ENCODE measurements around the gene ARHGAP11A.
A peak's percentile ranks its signal among the peaks of the same experiment; 100 is the strongest.

Gene ARHGAP11A

DNA sequence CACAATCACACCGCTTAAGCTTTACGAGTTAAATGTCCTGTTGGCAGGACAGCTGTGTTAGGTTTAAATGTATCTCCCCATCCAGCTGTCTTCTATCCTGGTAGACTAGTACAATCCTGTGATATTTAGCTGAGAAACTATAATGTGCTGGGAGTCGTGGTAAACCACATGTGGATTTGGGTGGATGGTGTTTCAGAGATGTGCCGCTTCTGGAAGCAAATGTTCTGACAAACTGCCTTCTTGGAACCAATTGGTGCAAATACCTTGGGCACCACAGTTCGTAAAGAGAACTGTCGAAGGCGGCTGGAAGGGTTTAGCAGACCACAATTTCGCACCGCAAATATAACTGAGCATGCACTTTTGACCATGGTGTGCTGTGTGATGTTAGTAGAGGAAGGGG is 41.2 kb downstream of the ARHGAP11A start:
- DNase-seq, result no peak

DNA sequence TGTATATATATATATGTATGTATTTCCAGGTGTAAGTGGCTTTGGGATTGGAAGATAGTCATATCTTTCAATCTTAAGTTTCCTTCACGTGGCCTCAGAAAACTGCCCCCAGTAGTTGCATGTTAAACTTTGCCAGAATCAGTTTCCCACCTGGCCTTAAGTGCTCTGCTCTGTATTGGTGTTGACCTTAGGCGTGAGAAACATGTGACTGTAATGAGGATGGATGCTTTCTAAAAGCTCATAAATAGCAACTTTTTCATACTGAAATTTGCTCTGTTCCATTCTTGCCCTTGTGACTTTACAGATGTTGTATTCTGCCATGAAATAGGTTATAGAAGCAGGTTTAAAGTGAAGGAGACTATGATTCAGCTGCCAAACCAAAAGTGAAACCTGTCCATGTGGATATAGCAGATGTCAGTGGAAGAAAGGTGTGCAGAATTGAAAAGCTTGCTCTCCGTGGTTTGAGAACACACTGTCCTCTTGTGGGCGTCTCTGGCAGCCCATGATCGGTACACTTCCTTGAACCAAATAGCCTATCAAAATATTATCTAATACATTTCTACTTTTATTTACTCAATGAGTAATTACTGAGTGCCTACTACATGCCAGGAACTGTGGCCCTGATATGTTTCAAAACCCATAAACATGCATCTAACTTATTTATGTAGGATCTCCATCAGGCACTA is 42.0 kb downstream of the ARHGAP11A start:
- no peak for DNase-seq

DNA sequence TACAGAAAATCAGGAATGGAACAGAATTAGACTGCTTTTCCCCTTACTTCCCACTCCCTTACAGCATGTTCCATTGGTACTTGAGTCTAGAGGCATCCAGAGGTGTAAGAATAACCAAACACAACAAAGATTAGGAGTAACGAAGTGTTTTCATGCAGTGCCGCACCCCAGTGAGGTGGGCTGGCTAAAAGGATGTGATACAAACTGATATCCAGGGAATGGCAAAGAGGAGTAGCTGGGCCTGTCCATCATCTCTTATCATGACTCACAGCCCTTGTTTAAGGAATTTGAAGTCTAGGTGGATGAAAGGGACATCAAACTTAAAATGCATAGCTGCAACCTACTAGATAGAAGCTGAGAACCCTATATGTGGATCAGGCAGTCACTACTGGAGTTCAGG is 42.6 kb downstream of the ARHGAP11A start:
- DNase-seq, result no peak

DNA sequence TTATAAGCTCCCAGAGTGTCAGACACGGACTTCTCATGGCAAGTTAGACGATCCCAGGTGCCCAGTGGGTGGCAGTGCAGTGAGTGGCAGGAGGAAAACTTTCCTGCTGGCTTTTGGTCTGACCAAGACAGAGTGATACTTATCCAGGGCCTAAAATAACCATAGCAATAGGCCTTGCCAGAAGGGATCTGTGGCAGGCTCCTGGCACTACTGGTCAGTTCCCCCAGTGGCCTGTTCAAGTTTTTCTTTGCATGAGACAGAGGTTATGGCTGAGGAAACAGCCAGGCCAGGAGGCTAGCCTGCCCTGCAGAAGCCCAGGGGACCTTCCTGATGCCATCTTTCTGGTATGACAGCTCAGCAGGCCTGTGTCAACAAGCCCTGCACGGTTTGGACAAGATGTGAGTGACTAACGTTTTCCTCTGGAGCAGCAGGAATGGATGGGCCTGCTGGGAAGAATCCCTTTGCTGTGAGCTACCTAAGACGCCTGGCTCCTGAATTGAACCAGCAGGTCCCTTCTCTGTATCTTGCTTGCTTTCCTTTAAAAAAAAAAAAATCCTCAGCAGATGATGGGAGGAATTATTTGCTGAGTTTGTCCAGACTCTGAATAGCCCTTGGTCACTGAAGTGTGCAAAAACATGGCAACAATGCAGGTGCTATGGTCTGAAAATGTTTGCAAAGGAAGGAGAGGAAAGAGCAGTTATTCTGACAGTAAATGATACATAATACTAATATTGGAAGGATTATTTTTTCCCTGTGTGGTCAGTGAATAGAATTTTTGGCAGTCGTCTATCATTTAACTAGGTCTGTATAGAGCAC is 44.2 kb downstream of the ARHGAP11A start:
- DNase-seq, result peak; percentile 33

DNA sequence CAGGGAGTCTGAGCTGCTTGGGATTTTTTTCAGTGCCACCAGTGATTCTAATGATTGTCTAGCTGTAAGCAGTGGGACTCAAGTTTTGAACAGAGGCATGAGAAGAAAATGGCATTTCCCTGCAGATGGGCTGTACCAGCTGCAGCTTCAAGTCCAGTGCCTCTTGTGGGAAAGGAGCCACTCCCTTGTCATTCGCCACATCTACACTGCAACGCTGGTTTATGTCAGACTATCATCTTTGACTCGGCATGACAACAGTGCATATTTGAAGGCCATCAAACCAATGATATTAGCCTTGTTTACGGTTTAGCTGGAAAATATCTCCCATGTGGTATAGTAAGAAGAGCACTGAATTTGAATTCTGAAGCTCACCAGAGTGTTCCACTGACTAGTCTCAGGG is 48.4 kb downstream of the ARHGAP11A start:
- no peak for DNase-seq

DNA sequence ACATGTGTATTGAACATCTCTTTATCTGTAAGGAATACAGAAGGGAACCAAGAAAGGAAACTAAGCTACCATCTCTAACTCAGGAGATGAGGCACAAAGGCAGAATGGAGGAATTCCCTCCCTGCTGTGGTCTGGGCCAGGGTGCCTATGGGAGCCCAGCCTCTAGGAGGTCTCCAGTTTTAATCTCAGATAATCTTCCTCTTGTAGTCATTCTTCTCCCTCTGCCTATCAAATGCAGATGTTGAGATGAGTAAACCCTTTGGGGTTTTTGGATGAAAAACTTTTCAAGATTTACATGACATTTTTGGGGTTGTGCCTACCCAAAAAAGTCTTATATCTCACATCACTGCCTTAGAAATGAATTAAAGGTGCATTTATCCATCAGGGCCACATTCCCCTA is 49.5 kb downstream of the ARHGAP11A start:
- no peak for DNase-seq

DNA sequence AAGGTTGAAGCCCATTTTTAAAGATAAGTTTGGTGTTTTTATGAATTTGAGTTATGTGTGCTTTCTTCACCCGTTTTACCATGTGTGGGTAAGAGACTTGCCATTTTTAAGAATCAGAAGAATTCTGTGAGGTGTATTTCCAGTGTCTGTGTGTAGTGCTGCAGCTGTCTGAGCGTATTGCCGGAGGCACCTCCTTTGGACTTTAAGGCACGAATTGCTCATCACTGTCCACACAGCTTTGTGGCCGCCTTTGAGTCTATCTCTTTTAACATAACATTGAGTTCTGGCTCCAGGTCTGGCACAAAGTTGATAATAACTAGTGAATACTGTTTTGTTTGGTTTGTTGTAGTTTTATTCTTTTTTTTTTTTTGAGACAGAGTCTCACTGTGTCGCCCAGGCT is 52.0 kb downstream of the ARHGAP11A start:
- no peak for DNase-seq

DNA sequence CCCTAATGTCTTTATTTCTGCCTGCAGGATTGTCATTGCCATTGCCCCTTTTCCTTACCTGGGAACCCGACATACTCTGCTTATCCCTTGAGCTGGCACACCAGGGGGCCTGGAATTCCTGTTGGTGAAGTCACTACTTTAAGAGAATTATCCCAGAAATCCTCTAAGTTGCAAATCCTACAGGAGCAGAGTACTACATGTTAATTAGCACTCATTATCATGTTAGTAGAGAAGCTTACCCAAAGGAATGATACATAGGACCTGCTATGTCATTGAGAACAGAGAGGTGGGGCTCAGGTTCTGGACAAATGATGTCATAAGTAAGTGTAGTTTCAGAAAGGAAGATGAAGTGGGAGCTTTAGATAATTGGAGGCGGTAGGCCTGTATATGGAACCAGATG is 53.6 kb downstream of the ARHGAP11A start:
- no peak for DNase-seq

DNA sequence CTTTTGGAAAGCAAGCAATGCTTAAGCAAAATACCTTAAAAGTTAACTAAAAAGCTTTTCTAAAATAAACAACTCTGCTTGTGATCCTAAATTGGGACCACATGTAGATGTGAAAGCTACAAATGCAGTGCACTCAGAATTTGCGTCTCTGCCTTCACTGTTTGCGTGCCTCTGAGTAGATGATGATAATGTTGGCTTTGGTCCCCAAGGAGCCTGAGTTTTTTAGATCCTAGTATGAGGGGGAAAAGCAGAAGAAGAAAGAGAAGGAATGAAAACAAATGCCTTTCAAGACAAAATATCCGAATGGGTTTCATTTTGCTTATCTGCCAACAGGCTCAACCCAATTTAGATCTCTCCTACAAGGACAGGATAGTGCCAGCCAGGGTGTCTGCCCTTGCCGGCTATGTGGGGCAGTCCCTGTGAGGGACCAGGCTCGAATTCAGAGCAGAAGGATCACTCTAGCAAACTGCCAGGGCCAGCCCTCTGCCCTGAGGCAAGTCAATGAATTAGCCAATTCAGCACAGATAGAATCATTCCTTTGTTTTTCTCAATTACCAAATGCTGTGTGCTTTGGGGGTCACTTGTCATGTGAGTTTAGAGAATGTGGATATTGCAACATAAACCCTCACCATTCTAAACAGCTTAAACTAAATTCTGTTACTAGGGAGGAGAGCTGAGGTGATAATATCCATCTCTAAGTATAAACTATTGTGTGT is 54.8 kb downstream of the ARHGAP11A start:
- DNase-seq, result no peak

DNA sequence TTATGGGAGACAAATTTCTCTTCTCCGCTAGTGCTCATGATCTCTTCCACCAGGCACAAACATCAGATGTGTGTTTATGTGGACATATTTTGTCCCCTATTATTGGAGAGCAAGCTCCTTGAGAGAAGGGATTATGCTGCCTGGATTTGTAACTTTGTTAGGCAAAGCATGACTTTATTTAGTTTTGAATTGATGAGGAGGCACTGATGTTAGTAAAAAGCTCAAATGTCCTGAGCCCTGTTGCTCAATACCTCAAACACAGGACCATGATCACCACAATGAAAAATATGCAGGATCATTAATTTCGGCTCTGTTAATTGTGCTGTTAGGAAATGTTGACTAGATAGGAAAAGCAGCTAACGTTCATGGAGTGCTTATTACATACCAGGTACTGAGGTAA is 55.3 kb downstream of the ARHGAP11A start:
- DNase-seq, result no peak

DNA sequence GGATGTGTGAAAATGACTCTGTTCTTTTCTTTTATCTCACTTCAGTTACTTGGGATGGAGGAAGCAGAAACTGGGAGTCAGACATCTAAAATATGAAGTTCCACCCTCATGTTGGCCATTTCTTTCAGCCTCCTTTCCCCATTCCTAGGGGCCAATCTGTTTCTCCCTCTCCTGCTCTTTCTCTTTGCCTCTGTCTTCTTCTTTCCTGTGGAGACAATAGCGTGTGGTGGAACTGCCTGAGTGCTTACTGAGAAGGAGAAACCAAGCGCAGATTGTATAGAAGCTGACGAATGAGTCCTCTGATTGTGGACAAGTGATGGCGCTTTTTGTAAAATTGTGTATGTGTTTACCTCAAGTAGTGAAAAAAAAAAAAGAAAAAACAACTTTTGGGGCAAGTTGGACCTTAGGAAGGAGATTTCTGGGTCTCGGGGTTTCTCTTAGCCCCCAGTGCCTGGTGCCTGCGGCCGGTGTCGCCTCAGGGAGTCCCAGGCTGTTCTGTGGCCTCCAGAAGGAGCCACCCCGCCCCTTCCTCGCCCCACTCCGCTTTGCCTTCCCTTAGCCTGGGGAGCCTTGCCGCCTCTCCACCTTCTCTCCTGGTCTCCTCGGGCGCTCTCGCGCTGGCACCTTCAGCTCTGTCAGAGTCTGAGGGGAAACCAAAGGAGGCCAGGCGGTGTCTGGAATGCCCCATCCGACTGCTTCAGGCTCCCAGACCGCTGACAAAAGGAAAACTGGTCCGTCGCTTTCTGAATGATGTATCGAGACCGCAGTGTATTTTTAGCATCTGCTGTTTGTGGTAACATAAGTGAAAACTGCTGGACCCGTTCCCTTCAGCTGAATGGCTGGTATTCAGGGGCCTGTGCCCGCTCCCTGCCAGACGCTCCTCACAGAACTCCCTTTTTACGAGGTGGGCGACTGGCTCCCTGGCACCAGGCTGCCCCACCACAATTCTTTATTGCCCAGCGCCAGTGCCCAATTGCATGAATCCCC is 56.3 kb downstream of the ARHGAP11A start:
- DNase-seq, result no peak

DNA sequence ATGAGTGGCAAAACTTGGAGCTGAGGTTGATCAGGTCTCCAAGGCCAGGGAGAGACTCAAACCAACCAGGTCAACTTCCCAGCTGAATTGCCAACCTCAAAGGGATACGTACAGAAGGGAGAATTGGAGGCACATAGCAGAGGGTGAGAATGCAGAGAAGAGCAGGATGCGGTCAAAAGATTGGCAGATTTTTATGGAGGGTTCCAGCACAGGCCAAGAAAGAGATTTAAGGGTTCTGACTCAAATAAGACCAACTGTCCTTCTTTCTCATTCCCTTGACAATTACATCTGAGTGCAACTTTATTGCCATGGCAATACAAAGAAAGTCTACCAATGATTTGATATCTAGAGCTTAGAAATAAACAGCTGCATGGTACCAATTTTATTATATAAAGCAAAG is 59.4 kb downstream of the ARHGAP11A start:
- no peak for DNase-seq

DNA sequence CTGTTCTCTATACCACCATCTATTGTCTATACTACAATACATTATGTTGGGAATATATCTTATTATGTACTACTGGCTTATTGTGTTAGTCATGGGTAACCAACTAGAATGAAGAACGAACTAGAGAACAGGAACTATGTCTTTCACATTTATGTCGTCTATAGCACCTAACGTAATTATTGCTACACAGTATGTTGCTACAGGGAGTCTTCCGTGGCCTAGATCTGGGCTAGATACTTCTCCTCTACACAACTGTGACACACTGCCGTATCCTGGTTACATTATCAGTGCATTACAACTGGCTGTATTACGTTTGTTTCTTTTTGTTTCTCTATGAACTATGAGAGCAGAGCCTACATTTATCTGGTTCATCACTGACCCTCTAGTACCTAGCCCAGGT is 60.2 kb downstream of the ARHGAP11A start:
- no peak for DNase-seq

DNA sequence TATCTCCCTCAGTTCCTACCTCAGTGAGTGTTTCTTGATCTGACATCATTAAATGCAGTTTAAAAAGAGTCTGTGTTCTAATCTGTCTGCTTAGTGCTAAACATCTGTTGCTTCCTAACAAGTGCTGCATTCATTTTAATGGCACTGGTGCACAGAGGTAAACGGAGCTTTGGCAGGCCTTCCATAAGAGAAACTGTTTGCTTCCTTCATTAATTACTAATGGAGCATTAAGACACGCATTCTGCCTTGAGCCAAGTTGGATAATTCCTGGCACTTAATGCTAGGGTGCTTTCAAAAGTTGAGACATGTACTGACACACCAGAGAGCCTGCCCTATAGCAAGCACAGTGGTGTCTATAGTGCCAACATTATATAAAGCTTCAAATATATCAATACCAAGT is 60.9 kb downstream of the ARHGAP11A start:
- no peak for DNase-seq

DNA sequence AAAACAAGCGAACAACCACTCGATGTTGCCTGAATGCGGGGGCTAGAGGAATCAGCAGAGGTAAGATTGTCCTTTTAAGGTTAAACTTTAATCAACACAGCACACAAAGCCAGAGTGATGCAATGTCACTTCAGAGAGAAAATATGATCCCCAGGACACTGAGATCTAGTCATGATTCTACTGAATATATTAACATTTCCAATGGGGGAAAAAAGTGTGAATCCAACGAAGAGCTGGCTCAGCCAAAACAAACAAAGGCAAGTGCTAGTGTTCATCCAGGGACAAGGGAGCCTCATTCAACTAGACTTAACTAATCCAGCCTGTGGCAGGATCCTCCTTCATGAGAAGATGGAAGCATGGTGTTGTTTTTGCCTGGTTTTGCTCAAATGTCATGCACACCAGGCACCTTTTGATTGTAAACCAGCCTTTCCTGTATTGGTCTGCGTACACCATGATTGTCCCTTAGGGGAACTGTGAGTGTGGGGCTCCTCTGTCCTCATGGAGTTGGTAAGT is 62.0 kb downstream of the ARHGAP11A start:
- DNase-seq, result peak; percentile 44

DNA sequence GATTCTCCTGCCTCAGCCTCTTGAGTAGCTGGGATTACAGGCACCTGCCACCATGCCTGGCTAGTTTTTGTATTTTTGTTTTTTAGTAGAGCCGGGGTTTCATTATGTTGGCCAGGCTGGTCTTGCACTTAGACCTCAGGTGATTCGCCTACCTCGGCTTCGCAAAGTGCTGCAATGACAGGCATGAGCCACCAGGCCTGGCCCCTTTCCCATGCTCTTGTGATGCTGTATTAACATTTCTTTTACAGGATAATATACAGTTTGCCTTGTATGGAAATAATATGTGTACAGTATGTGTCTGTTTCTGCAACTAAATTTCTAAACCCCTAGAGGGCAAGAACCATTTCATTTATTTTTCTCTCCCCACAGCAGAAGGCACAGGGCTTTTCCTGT is 64.0 kb downstream of the ARHGAP11A start:
- no peak for DNase-seq

DNA sequence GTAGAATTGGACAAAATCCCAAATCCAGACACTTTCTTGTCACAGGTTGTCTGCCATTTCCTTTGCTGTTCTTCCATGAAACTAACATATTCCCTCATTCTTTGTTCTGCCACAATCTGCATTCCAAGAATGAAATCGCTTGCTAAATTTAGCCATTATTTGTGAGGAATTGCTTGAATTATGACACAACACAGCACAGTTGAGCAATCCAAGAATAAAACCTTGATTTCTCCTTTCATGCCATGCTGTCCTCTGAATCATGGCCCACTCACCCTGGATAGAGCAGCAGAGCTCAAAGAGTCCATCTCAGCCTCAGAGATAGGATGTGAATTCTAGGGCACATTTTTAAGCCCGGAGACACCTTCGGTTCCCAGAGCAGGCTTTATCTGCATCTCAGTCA is 67.3 kb downstream of the ARHGAP11A start:
- no peak for DNase-seq

DNA sequence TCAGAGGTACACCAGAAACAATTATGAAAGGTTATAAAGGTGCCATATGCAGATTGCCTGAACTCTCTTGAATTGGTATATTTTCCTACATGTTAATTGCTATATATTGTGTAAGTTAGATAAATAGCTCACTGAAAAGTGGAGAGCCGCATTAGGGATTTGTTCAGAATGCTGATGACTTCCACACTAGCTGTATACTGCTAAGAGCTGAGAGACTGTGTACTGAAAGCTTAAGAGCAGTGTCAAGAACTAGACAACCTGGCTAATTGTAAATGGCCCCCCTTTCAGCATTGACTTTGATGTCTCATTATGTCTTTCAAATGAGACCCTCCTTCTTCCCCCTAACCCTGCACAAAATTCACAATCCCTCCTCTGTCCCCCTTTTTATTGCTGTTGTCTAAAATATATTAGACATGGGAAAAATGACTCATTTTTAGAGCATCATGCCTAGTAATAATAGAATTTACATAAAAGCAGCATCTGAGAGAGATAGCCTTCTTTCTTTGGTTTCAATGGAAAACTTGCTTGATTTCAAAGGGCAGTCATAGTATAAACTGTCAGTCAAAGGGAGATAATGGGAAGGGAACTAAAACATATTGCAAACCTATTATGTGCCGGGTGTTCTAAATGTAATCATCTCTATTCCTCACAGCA is 67.8 kb downstream of the ARHGAP11A start:
- no peak for DNase-seq

DNA sequence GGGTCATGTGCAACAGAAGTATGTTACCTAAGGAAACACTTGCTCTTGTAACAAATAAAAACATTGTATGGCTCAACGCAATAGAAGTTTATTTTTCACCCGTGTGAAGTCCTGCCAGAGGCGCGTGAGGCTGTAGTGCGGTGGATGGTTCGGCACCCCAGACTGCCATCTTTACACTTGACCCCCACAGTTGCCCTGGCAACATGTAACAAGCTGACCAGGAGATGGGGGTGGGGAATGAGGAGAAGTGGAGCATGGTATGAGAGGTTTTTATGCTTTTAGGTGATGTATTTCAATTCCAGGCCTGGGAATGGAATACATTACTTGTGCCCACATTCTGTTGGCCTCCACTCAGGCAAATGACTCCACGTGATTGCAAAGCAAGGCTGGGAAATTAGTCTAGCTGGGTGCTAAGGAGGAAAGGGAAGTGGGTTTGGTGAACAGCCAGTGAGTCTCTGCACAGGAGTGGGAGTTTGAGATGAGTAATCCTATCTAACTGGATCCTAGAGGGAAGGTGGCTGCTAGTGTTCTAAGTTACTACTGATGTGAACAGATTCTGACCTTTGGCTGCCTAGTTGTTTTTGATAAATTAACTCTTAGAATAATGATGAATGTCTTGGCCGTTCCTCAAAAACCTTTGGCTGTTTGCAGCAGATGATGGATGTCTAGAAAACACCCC is 68.7 kb downstream of the ARHGAP11A start:
- no peak for DNase-seq

DNA sequence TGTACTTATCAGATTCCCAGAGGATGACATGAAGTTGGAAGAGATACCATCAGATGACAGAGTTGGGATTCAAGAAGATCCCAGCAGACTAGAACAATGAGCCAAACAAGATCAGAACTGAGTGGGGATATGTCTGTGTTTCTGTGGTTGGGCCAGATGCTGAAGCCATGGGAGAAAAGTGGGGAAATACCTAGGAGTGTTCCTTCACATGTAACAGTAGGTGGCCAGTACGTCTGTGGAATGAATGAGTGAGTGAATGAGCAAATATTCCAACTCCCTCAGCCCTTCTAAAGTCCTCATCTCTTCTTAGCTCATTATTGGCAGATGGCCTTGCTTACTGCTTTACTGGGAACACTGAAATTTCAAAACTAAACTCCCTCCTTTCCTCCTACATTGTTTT is 70.3 kb downstream of the ARHGAP11A start:
- no peak for DNase-seq

DNA sequence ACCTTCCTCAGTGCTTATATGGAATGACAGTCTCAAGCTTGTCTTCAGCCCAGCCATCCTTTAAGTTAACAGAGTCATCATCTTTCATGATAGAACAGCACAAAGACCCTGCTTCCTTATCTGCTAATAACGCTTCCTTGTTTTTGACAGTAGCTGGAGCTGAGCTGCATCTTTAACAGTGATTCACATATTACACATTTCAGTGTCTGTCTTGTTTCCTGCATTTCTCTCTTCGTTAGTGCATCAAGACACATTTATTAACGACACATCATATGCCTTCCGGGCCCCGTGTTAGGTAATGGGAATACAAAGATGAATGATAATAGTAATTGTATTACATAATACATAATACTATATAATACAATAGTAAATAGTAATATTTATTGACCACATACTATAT is 72.3 kb downstream of the ARHGAP11A start:
- DNase-seq, result no peak
